HG03066 (cell line): Measurements from ENCODE around the gene MINDY4.

Source experiments
- ATAC-seq: cut with Tn5 transposase; IDR thresholded peaks from one replicate; pipeline ENCODE4 v1.9.1; 2021; ENCODE audit warnings: low read depth; ENCODE audit not compliant: unreplicated experiment

Gene MINDY4

DNA sequence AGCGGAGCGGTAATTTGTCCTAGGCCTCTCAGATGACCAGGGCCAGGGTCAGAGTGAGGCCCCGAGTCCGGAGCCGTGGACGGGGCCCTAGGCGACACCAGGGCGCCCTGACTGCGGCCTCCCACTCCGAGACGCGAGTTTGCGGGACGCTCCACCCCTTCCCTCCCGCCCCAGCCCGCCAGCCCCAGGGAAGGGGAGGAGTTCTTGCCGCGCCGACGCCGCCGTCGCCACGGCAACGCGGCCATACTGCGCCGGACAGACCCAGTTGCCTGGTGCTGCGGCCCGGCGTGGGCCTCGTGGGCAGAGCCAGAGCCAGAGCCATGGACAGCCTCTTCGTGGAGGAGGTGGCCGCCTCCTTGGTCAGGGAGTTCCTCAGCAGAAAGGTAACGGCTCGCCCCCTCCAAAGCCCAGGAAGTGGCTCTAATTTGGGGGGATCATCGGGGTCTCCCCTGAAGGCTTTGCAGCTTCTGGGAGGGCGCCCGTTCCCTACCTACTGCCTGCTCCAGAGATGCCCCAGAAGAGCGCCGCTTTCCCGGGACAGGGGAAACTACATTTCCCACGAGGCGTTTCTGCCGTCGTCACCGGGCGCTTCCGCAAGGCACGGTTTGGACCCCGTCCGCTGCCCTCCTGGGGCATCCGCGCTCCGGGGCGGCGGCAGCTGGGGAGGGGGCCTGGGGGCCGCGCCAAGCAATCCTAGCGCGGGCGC, at the start of gene MINDY4:
Gene MINDY4 (plus strand): TSS at position 244 of the 706 bp plus-strand sequence. CDS start 77 bp downstream, at position 321.
- ATAC-seq = peak; percentile 72

DNA sequence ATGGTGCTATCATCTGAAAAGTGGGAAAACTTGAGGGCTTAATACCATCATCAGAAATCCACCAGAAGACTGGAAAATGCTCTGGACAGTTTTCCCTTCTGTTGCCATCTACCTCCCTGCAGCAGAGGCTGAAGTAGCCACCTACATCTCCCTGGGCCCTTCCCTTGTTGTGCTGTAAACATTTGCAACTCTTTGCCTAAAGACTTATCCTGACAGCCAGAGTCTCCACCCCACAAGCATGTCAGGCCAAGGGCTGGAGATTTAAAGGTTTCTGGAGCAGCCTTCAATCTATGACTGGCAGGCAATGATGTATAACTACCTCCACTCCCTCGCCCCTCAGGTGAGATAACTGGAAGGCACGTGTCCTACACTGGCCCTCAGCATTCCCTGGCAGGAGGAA, 49.0 kb upstream of the MINDY4 start:
- ATAC-seq = no peak

DNA sequence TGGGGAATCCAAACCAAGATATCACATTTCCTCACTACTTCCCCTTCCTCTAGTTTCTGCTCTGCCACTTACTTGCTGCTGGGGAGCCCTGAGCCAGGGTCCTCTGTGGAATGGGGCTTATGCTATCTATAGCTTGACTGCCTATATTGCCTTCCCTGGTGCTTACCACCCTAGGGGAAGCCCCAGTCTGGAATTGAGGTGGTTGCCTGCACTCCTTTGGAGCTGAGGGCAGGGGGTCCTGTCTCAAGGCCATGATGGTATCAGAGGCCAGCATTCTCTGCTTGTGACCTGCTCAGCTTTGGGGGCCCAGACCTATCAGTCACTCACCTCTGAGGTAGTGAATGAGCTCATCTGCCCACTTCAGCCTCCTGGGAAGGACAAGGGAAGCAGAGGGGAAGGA, 48.5 kb upstream of the MINDY4 start:
- no peak for ATAC-seq

DNA sequence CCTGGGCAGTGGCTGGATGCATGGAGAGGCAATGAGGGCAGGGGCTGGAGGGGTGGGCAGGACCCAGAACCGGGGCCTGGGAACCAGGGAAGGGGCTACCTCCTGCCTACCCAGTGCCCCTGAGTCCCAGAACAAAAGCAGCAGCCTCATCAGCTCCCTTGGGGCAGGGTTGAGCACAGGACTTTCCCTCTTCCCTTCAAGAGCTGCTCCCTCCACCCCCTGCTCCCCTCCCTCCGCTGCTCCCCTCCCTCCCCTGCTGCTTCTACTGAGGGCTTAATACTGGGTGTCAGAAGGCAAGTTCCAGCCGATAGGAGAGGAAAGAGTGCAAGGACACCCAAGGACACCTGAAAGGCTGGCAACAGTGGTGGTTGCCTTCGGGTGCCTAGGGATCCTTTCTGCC, 47.4 kb upstream of the MINDY4 start:
- ATAC-seq = no peak

DNA sequence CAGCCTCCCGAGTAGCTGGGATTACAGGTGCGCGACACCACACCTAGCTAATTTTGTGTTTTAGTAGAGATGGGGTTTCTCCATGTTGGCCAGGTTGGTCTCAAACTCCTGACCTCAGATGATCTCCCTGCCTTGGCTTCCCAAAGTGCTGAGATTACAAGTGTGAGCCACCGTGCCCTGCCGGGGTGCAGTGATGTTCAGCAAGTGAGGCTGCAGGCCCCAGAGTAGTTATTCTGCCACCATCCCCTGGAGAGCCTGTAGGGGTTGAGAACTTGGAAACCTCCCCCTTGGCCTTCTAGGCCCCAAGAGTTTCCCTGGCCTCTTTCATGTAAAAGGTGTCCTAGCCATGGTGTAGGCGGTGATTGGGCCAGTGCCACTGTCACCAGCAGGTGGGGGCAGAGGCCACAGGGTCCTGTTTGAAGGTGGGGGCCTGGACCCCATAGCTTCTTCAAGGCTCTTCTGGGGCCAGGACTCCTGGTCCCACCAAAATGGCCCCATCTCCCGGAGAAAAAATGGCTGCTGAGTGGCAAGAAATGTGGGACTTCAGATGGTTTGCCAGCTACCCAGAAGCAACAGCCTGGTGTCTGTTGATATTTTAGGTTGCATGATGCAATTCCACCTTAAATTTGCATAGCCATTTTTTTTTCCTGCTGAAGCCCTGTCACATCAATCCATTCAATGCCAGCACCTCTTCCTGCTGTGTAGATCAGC, 44.8 kb upstream of the MINDY4 start:
- no peak for ATAC-seq

DNA sequence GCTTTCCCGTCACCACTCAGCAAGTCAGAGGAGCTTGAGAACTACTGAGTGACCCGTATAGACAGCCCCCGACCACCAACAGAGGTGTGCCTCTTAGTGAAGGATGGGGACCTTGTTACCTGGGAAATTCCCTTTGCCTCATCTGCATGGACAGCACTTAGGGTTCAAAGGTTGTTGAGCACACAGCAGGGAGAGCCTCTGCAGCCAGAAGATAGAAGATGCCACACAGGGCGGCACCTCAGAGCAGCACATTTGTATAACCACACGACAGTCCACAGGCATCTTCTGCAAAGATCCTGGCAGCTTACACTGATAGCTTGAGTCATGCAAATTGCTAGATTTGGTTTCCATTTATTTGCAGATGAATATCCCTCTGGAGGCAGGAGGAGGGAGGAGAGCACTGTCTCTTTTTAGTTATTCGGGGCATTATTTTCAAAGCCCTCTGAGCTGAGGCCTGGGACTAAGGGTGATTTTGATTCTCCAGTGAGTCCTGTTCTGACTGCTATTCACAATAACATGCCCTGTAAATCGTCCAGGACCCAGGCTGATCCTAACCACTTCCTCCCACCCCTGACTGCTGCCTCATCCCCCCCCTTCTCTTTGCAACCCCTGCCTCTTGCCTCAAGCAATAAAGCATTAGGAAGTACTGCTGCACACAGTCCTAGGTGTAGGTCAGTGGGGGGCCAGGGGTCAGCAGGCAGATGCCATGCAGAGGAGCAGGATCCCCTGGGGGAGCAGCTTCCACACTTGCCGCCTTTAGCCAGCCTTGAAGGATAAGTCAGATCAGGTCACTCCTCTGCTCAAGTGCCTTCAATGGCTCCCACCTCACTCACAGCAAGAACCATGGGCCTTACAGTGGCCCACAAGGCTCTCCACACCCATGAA, 43.9 kb upstream of the MINDY4 start:
- no peak for ATAC-seq

DNA sequence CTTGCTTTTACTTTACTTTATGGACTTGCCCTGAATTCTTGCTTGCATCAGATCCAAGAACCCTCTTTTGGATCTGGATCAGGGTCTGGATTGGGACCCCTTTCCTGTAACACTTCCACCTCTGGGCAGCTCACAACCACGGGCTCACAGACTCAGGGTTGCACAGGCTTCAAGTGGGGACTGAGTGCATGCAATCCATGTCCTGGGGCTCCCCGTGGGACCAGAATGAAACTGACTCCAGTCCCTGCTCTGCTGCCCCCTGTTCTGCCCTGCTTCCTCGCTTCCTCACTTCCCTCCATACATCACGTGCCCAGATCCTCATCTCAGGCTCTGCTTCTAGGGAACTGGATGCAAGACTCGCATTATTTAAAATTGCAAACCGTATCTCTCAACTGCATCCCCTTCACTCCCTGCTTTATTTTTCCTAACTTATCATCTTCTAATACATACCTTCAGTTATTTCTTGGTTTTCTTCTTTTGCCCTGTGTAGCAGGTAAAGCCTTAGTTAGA, 42.6 kb upstream of the MINDY4 start:
- no peak for ATAC-seq

DNA sequence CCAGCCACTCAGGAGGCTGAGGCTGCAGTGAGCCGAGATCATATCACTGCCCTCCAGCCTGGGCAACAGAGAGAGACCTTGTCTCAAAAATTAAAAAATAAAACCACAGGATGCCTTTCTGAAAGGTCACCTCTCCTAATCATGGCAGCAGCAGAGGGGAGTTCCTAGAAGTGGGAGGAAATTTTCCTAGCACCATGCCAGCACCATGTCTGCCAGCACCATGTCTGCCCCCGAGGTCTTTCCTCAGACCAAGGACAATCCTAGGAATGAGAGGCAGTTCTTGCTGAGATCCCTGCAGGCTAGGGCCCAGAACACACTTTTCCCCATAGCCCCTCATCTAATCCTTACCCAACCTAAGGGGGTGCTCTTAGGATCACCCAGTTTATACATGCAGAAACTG, 41.6 kb upstream of the MINDY4 start:
- no peak for ATAC-seq

DNA sequence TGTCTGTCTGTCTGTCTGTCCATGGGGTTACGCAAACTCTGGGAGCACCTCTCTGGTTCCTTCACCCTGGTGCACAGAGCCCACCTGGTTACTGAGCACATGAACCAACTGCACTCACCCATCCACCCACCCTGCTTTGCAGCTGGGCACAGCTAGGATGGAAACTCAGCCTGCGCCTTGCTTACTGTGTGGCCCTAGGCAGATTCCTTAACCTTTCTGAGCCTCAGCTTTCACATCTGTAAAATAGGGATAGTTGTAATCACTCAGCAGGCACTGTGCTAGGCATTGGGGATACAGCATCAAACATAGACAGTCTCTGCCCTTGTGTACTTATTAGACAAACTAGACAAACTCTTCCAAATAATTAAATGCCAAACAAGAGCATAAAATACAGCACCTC, 41.1 kb upstream of the MINDY4 start:
- ATAC-seq = no peak

DNA sequence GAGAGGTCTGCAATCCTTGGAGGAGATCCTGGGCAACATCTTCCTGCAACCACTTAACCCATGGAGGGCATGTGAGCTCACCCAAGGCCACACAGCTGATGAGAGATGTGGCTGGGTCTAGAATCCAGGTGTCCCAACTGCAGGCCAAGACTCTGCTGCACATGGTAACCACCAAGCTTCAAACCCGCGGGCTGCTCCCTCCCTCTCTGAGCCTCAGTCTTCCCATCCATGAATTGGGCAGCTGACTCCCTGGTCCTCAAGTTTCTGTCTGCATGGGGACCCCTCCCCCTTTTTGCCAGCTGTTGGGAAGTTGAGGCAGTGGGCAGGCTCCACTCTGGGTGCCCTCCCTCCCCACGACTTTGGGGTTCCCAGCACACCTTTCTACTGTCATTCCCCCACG, 40.2 kb upstream of the MINDY4 start:
- ATAC-seq = no peak

DNA sequence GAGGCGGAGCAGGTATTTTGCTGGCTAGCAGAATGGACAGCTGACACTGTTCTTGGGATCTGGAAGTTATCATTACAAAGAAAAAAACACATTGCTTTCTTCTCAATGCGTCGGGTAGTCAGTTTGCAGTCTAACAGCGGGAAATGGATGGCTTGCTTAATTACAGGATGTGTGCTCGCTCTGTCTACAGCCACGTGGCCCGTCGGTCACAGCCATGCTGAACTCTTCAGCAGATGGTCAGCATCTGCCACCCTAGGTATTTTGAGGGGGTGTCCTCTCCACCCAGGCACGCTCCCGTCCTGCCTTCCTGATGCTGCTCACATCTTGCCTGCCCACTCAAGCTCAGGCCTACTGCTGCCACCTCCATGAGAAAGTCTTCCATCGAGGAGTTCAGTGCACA, 39.6 kb upstream of the MINDY4 start:
- no peak for ATAC-seq

DNA sequence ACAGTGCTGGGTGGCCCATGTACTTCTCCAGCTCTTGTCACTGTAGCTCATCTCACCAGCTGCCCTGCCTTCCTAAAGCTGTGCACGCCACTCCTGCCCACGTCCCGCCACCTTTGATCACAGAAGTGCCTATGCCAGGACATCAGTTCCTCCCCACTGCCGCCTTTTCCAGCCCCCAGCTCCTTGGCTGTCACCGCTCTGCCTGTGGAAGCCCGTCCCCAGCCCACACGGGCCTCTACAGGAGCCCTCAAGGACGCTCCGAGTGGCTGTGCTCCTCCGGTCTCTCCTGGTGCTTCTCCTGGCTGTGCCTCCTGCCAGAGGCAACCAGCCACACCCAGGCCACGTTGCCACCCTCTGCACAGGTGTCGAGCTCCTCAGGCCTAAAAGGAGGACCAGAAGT, 38.6 kb upstream of the MINDY4 start:
- ATAC-seq = no peak

DNA sequence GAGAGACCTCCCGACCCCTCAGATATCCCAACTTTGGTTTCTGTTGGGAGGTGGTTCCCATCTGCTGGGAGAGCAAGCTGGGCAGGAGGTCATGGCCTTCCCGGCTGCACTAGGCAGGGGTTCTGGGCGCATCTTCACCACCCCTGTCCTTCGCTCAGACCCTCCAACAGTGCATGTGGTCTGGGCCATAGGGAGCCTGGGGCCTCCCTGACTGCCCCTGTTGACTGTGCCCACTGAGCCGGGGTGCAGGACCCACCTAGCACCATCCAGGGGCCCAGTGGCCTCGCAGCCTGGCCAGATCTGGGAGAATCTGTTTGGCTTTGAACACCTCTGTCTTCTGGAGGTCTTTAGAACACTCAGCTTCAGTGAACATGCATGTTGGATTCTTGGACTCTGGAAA, 38.0 kb upstream of the MINDY4 start:
- no peak for ATAC-seq

DNA sequence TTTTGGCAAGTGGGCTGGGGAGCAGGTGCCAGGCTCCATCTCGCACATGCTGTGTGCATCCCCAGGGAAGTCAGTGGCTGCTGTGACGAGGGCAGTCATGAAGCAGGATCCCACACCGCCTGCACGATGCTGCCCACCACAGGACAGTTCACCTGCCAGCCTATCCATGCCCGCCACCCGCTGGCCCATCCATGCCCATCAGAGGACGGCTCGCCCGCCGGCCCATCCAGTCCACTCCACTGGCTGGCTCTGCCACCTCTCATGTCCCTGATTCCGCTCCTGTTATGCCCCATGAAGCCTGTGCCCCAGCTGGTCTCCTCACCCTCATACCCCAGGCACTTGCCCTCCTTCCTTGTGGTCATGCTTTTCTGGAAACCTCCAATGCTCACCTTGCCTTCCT, 37.5 kb upstream of the MINDY4 start:
- ATAC-seq = no peak

DNA sequence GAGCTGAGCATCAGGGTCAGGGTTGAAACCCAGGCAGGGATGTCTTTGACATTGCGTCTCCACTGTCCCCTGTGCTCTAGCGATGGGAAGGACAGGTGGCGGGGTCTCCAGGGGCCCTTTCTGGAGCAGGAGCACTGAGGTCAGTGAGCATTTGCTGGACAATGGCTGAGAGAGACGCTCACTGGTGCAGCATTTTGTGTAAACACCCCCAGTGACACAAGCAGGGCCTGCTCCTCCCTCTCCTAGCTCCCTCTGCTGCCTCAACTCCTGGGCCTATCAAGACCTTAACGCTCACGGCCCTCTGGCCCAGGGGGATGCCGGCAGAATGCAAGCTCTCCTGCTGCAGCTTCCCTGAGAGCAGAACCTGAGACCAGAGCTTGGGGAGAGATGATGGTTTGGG, 36.7 kb upstream of the MINDY4 start:
- ATAC-seq = no peak

DNA sequence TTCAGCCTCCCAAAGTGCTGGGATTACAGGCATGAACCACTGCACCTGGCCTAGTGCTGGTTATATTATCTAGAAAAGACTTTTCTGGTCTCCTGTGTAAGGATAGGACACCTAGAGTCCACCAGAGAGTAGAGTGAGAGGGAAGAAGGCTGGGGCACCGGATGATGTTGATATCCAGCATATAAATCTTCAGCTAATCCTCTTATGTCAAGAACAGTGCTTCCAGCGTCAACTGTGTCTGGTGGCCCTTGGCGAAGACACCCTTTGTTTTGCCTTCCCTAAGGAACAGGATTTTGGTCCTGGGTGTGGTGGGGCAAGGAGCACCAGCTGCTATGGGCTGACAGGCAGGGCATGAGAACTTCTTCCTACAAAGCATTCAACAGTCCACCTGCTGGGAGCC, 35.6 kb upstream of the MINDY4 start:
- ATAC-seq = no peak

DNA sequence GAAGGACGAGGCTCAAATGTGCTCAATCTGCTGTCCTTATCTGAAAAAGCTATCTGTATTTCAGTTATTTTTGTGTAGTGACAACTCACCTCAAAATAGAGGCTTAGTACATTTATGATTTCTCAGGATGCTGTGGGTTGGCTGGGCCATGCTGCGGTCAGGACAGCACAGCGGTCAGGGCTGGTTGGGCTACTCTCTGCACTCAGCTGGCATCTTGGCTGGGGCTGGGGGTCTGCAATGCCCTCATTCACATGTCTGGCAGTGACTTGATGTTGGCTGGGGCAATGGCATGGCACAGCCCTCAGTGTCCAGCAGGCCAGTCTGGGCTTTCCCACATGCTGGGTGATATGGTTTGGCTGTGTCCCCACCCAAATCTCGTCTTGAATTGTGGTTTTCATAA, 34.9 kb upstream of the MINDY4 start:
- ATAC-seq = no peak

DNA sequence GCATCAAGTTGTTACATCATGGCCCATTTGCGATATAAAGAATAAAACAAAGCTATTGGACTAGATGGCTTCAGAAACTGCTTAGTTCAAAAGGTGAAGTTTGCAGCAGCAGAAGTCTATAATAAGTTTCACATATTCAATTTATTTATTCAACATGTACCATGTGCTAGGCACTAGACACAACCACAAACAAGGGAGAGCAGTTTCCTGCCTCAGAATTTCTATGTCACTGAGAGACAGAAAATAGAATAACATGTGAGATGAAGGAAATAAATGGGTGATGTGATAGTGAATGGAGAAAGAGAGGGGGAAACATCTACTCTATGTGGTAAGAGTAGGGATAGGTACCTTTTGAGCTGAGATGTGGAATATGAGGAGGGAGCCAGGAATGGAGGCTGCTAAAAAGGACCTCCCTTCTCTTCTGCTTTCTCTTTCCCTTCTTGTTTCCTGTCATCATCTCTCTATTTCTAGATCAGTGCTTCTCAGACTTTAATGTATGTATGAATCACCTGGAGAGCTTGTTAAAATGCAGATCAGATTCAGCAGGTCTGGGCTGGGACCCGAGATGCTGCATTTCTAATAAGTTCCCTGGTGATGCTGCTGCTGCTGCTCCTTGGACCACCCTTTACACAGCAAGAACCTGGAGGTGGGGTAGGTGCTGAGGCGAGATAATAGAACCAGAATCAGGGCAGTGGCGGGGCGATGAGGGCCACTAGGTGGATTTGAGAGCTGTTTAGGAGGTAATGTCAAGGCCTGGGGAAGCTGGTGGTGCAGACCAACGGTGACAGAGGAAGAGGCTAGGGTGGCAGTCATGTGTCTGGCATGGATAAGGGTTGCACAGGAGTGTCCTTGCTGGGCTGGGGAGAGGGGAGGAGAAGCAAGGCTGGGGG, 32.9 kb upstream of the MINDY4 start:
- ATAC-seq = no peak

DNA sequence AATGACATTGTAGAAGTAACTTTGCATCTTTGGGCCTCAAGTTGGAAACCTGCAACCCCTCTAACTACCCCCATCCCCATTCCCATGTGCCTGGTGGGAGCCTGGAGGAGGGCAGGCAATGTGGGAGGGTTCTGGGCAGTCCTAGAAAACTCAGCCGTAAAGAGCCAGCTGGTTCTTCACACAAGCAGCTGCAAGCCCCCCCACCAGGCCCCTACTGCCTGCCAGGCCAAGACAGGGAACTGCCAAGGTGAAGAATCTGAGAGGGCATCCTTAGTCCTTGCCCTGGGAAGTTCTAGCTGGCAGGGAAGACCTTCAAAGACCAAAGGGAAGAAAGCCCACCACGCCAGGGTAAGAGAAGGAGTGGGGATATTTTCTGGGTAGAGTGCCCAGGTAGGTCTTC, 31.5 kb upstream of the MINDY4 start:
- ATAC-seq = no peak
